ENCODE data around the gene CTNNA3. TPM values are rescaled to one million over a fixed set of nuclear protein-coding genes. Genes with fewer than 3 reads are reported as not detected.

The CTNNA3 gene
- polyA plus RNA-seq, 1 donor from 2014 or later: 0.14 TPM

DNA sequence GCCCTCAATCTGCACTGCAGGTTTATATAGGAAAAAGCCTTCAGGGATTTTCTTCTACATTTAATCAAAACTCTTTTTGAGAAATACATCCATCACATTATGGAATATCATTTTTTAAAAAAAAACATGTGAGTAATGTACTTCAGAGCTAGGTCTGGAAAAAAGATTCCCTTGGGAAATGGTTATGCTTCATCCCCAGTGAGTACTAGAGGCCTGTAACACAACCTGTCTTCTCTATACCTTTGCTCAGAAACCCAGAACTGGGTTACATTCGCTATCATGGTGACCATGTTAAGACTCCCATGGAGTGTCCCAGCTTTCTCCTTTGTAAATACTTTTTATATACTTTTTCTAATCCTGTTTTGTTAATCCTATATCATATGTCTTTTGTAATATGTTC, 583.2 kb downstream of the CTNNA3 start:
- no peak overlapping the region for H2AFZ ChIP-seq (ENCODE audit: low read depth, low read length)
- H3K4me2 ChIP-seq (ENCODE audit: low read length): no peak overlapping the region
- no peak overlapping the region for H3K4me3 ChIP-seq (ENCODE audit: low read length)
- H3K36me3 ChIP-seq (ENCODE audit: insufficient read depth, low read length): no peaks in the 10 kb centered on the region
- no peak overlapping the region for H3K9ac ChIP-seq (ENCODE audit: low read length)
- H3K9me3 ChIP-seq (ENCODE audit: low read length): no peaks in the 10 kb centered on the region
- no peaks in the 10 kb centered on the region for H3K79me2 ChIP-seq (replicated peaks; ENCODE audit: insufficient read depth, low read length)
- no peak for TF ChIP-seq SMC3 (conservative IDR thresholded peaks at IDR 0.05; ENCODE audit: poor library complexity)
- TF ChIP-seq, protein P1, sequence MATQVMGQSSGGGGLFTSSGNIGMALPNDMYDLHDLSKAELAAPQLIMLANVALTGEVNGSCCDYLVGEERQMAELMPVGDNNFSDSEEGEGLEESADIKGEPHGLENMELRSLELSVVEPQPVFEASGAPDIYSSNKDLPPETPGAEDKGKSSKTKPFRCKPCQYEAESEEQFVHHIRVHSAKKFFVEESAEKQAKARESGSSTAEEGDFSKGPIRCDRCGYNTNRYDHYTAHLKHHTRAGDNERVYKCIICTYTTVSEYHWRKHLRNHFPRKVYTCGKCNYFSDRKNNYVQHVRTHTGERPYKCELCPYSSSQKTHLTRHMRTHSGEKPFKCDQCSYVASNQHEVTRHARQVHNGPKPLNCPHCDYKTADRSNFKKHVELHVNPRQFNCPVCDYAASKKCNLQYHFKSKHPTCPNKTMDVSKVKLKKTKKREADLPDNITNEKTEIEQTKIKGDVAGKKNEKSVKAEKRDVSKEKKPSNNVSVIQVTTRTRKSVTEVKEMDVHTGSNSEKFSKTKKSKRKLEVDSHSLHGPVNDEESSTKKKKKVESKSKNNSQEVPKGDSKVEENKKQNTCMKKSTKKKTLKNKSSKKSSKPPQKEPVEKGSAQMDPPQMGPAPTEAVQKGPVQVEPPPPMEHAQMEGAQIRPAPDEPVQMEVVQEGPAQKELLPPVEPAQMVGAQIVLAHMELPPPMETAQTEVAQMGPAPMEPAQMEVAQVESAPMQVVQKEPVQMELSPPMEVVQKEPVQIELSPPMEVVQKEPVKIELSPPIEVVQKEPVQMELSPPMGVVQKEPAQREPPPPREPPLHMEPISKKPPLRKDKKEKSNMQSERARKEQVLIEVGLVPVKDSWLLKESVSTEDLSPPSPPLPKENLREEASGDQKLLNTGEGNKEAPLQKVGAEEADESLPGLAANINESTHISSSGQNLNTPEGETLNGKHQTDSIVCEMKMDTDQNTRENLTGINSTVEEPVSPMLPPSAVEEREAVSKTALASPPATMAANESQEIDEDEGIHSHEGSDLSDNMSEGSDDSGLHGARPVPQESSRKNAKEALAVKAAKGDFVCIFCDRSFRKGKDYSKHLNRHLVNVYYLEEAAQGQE (IDR thresholded peaks at IDR 0.05; ENCODE audit: borderline replicate concordance): no peak
- TF ChIP-seq MXI1 (conservative IDR thresholded peaks at IDR 0.05; ENCODE audit: poor library complexity, severe bottlenecking): no peak
- no peak for TF ChIP-seq EZH2 (IDR thresholded peaks at IDR 0.05; ENCODE audit: borderline replicate concordance, insufficient read depth, low read length, poor library complexity, severe bottlenecking)
- TF ChIP-seq EP300 (conservative IDR thresholded peaks at IDR 0.05; ENCODE audit: poor library complexity, severe bottlenecking): no peak
- TF ChIP-seq RAD21 (conservative IDR thresholded peaks at IDR 0.05): no peak
- TF ChIP-seq TAF1 (IDR thresholded peaks at IDR 0.05; ENCODE audit: low read depth): no peak
- no peak for TF ChIP-seq POLR2AphosphoS5 (IDR thresholded peaks at IDR 0.05)
- TF ChIP-seq, protein P2, sequence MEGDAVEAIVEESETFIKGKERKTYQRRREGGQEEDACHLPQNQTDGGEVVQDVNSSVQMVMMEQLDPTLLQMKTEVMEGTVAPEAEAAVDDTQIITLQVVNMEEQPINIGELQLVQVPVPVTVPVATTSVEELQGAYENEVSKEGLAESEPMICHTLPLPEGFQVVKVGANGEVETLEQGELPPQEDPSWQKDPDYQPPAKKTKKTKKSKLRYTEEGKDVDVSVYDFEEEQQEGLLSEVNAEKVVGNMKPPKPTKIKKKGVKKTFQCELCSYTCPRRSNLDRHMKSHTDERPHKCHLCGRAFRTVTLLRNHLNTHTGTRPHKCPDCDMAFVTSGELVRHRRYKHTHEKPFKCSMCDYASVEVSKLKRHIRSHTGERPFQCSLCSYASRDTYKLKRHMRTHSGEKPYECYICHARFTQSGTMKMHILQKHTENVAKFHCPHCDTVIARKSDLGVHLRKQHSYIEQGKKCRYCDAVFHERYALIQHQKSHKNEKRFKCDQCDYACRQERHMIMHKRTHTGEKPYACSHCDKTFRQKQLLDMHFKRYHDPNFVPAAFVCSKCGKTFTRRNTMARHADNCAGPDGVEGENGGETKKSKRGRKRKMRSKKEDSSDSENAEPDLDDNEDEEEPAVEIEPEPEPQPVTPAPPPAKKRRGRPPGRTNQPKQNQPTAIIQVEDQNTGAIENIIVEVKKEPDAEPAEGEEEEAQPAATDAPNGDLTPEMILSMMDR (IDR thresholded peaks at IDR 0.05; ENCODE audit: poor library complexity, severe bottlenecking): no peak
- H4K20me1 ChIP-seq (ENCODE audit: insufficient read depth): no peaks in the 10 kb centered on the region
- H3K9me2 ChIP-seq (ENCODE audit: insufficient read depth, low read length): no peaks in the 10 kb centered on the region
- no peaks in the 10 kb centered on the region for H3F3A ChIP-seq (ENCODE audit: insufficient read depth, low read length, poor library complexity, severe bottlenecking)
- no peak overlapping the region for H3K27ac ChIP-seq (ENCODE audit: low read length)
- H3K27me3 ChIP-seq (ENCODE audit: insufficient read depth, low read depth, low read length): no peaks in the 10 kb centered on the region

DNA sequence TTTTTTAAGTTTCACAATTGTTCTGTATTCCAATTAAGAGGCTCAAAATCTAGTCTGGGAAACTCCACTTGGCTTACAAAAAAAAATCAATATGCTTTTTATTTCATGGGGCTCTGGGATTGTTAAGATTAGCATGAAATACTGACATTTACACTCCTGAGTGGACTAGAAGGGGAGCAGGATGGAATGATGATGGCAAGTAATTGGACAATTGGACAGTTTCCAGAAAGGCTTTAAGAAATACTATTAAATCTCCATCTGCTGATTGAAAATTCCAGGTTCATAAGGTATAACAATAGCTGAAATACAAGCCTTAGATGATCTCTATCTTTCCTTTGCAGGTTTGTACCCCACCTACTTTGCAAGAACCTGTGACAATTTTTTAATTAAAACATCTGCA, 585.7 kb downstream of the CTNNA3 start:
- H3F3A ChIP-seq (ENCODE audit: insufficient read depth, low read length, poor library complexity, severe bottlenecking): no peaks in the 10 kb centered on the region
- H3K27ac ChIP-seq (ENCODE audit: low read length): no peak overlapping the region
- no peak overlapping the region for H2AFZ ChIP-seq (ENCODE audit: low read depth, low read length)
- H4K20me1 ChIP-seq (ENCODE audit: insufficient read depth): no peaks in the 10 kb centered on the region
- no peak overlapping the region for H3K9ac ChIP-seq (ENCODE audit: low read length)
- H3K4me2 ChIP-seq (ENCODE audit: low read length): no peak overlapping the region
- H3K27me3 ChIP-seq (ENCODE audit: insufficient read depth, low read depth, low read length): no peaks in the 10 kb centered on the region
- H3K4me3 ChIP-seq (ENCODE audit: low read length): no peak overlapping the region
- no peaks in the 10 kb centered on the region for H3K79me2 ChIP-seq (replicated peaks; ENCODE audit: insufficient read depth, low read length)
- H3K9me3 ChIP-seq (ENCODE audit: low read length): no peaks in the 10 kb centered on the region
- H3K36me3 ChIP-seq (ENCODE audit: insufficient read depth, low read length): no peaks in the 10 kb centered on the region
- no peak for TF ChIP-seq EP300 (conservative IDR thresholded peaks at IDR 0.05; ENCODE audit: poor library complexity, severe bottlenecking)
- no peak for TF ChIP-seq EZH2 (IDR thresholded peaks at IDR 0.05; ENCODE audit: borderline replicate concordance, insufficient read depth, low read length, poor library complexity, severe bottlenecking)
- no peak for TF ChIP-seq TAF1 (IDR thresholded peaks at IDR 0.05; ENCODE audit: low read depth)
- no peak for TF ChIP-seq SMC3 (conservative IDR thresholded peaks at IDR 0.05; ENCODE audit: poor library complexity)
- TF ChIP-seq POLR2AphosphoS5 (IDR thresholded peaks at IDR 0.05): no peak
- TF ChIP-seq, protein P2 (IDR thresholded peaks at IDR 0.05; ENCODE audit: poor library complexity, severe bottlenecking): no peak
- TF ChIP-seq MXI1 (conservative IDR thresholded peaks at IDR 0.05; ENCODE audit: poor library complexity, severe bottlenecking): no peak
- no peak for TF ChIP-seq RAD21 (conservative IDR thresholded peaks at IDR 0.05)
- TF ChIP-seq, protein P1 (IDR thresholded peaks at IDR 0.05; ENCODE audit: borderline replicate concordance): no peak
- H3K9me2 ChIP-seq (ENCODE audit: insufficient read depth, low read length): no peaks in the 10 kb centered on the region
